Astrocyte (in vitro differentiated cells and primary cell): ENCODE data around the gene STON2. TPM values are rescaled to one million over a fixed set of nuclear protein-coding genes. Genes with fewer than 3 reads are reported as not detected.

Experiments used
- DNase-seq: peaks from one replicate; pipeline ENCODE4 v3.0.0-alpha.2; 2010; ENCODE audit warnings: low read depth
- FAIRE-seq: peaks from 2 replicates; lab custom pipeline; 2011; peaks lifted over from hg19 to GRCh38; lab: Jason Lieb, UNC
- H2AFZ ChIP-seq: 2 replicates; pipeline ENCODE4 v1.6.0; 2012; ENCODE audit warnings: low read depth, low read length, inconsistent platforms
- H3K27ac ChIP-seq: 2 replicates; pipeline ENCODE4 v1.5.1; 2011; ENCODE audit warnings: low read depth, low read length, inconsistent platforms
- H3K27me3 ChIP-seq: 2 replicates; pipeline ENCODE4 v1.6.0; 2011; ENCODE audit warnings: low read length, inconsistent platforms; ENCODE audit not compliant: insufficient read depth
- H3K36me3 ChIP-seq: 2 replicates; pipeline ENCODE4 v1.5.1; 2011; ENCODE audit warnings: low read length, inconsistent platforms; ENCODE audit not compliant: insufficient read depth
- H3K4me1 ChIP-seq: 2 replicates; pipeline ENCODE4 v1.5.1; 2011; ENCODE audit warnings: low read length, inconsistent platforms; ENCODE audit not compliant: insufficient read depth
- H3K4me2 ChIP-seq: 2 replicates; pipeline ENCODE4 v1.6.0; 2012; ENCODE audit warnings: low read length, inconsistent platforms
- H3K4me3 ChIP-seq: 2 replicates; pipeline ENCODE4 v1.5.1; 2011; ENCODE audit warnings: low read depth, mild to moderate bottlenecking, low read length, inconsistent platforms; ENCODE audit not compliant: insufficient read depth
- H3K79me2 ChIP-seq: 2 replicates; pipeline ENCODE4 v1.6.0; 2012; ENCODE audit warnings: mild to moderate bottlenecking, low read length, inconsistent platforms; ENCODE audit not compliant: insufficient read depth
- H3K9ac ChIP-seq: 2 replicates; pipeline ENCODE4 v1.6.0; 2012; ENCODE audit warnings: mild to moderate bottlenecking, low read length, inconsistent platforms
- H3K9me3 ChIP-seq: 2 replicates; pipeline ENCODE4 v1.5.1; 2012; ENCODE audit warnings: low read depth, mild to moderate bottlenecking, low read length, inconsistent platforms; ENCODE audit not compliant: insufficient read depth
- H4K20me1 ChIP-seq: 2 replicates; pipeline ENCODE4 v1.6.0; 2012; ENCODE audit warnings: low read length, inconsistent platforms; ENCODE audit not compliant: insufficient read depth
- H3K27ac Mint-ChIP-seq: one replicate; pipeline ENCODE4 v1.8.0; 2021; ENCODE audit warnings: mild to moderate bottlenecking, mixed read lengths; ENCODE audit not compliant: unreplicated experiment
- H3K27me3 Mint-ChIP-seq: one replicate; pipeline ENCODE4 v1.8.0; 2021; ENCODE audit warnings: low read depth, mixed read lengths; ENCODE audit not compliant: unreplicated experiment
- H3K36me3 Mint-ChIP-seq: one replicate; pipeline ENCODE4 v1.8.0; 2021; ENCODE audit warnings: low read depth, mixed read lengths; ENCODE audit not compliant: unreplicated experiment
- H3K4me1 Mint-ChIP-seq: one replicate; pipeline ENCODE4 v1.8.0; 2021; ENCODE audit warnings: low read depth, mixed read lengths; ENCODE audit not compliant: unreplicated experiment
- H3K4me3 Mint-ChIP-seq: one replicate; pipeline ENCODE4 v1.8.0; 2021; ENCODE audit warnings: mild to moderate bottlenecking, moderate library complexity, mixed read lengths; ENCODE audit not compliant: unreplicated experiment
- H3K9me3 Mint-ChIP-seq: one replicate; pipeline ENCODE4 v1.8.0; 2021; ENCODE audit warnings: mild to moderate bottlenecking, mixed read lengths; ENCODE audit not compliant: unreplicated experiment
- EZH2 ChIP-seq: IDR thresholded peaks from 2 replicates; pipeline ENCODE4 v1.6.1; 2012; ENCODE audit warnings: mild to moderate bottlenecking, low read length, inconsistent platforms; ENCODE audit not compliant: insufficient read depth
- total RNA-seq: library from RNA; stranded (reverse); gene quantifications from 2 replicates; pipeline ENCODE4 v1.2.1, GENCODE V29; 2021
- TF ChIP-seq, protein P1 (sequence below): IDR thresholded peaks from 2 replicates; pipeline ENCODE4 v1.5.1; 2011; ENCODE audit warnings: low read depth, mild to moderate bottlenecking, inconsistent platforms, low read length, moderate library complexity; ENCODE audit not compliant: insufficient read depth

STON2 gene
- total RNA-seq, 1 donor from 2014 or later, result 52.9 TPM

DNA sequence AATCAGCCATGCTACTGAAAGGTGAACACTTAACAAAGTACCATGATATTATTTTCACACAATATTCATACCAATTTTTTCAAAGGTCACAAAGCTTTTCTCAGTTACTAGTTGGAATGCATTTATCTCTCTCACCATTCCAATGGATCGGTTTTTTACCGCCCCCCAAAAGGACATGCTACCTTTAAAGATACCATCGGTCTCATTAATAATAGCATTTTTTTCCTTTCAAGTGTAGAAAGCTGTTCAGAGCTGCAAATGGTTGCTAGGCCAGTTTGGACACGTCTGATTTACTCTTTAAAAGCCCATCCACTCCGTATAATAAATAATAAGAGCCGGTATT, 34.9 kb upstream of the STON2 start:
- H3K27ac ChIP-seq, result no peak overlapping the region
- FAIRE-seq, result no peak
- H3K36me3 Mint-ChIP-seq, result no peaks in the 10 kb centered on the region
- TF ChIP-seq, protein P1, sequence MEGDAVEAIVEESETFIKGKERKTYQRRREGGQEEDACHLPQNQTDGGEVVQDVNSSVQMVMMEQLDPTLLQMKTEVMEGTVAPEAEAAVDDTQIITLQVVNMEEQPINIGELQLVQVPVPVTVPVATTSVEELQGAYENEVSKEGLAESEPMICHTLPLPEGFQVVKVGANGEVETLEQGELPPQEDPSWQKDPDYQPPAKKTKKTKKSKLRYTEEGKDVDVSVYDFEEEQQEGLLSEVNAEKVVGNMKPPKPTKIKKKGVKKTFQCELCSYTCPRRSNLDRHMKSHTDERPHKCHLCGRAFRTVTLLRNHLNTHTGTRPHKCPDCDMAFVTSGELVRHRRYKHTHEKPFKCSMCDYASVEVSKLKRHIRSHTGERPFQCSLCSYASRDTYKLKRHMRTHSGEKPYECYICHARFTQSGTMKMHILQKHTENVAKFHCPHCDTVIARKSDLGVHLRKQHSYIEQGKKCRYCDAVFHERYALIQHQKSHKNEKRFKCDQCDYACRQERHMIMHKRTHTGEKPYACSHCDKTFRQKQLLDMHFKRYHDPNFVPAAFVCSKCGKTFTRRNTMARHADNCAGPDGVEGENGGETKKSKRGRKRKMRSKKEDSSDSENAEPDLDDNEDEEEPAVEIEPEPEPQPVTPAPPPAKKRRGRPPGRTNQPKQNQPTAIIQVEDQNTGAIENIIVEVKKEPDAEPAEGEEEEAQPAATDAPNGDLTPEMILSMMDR, result no peak
- no peak for TF ChIP-seq EZH2
- H3K79me2 ChIP-seq, result no peaks in the 10 kb centered on the region
- peak overlapping the region; percentile 59 for H2AFZ ChIP-seq
- H3K27me3 Mint-ChIP-seq, result peaks cover 32% of the 10 kb centered on the region
- no peaks in the 10 kb centered on the region for H3K9me3 ChIP-seq
- peaks cover 4% of the 10 kb centered on the region for H3K4me1 Mint-ChIP-seq
- H3K4me3 ChIP-seq, result peak overlapping the region; percentile 33
- no peaks in the 10 kb centered on the region for H3K36me3 ChIP-seq
- DNase-seq, result no peak
- no peak overlapping the region for H3K9ac ChIP-seq
- peaks cover 11% of the 10 kb centered on the region for H3K4me1 ChIP-seq
- H3K9me3 Mint-ChIP-seq, result peaks cover 3% of the 10 kb centered on the region
- peaks cover 57% of the 10 kb centered on the region for H3K27me3 ChIP-seq
- H3K4me3 Mint-ChIP-seq, result peak overlapping the region; percentile 87
- H4K20me1 ChIP-seq, result no peaks in the 10 kb centered on the region
- H3K4me2 ChIP-seq, result peak overlapping the region; percentile 87
- H3K27ac Mint-ChIP-seq, result no peak overlapping the region

DNA sequence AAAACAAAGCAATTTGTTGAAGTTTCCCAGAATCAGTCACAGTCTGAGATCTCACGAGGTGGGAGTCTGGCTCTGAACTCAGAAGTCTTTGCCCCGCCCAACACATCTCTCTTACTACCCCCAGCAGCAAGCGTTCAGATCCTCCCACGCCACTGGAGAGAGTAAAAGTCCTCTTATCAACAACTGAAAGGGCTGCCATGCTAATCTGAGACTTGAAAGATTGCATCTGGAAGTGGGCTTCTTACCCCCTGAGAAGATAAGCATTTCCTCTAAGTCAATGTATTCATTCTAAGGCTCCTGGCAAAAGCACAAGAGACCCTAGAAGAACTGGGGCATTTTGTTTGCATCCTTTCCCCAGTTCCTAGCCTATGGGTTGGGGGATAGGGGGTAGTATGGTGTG, 34.1 kb upstream of the STON2 start:
- Histone ChIP-seq H2AFZ (no peak overlapping the region), H3K9ac (no peak overlapping the region), H3K4me2 (no peak overlapping the region), H3K4me3 (no peak overlapping the region), H3K36me3 (no peaks in the 10 kb centered on the region), H3K27me3 (peaks cover 55% of the 10 kb centered on the region), H3K27ac (no peak overlapping the region), H3K4me1 (peaks cover 11% of the 10 kb centered on the region), H3K9me3 (no peaks in the 10 kb centered on the region), H4K20me1 (no peaks in the 10 kb centered on the region), H3K79me2 (no peaks in the 10 kb centered on the region)
- Mint-ChIP-seq H3K9me3 (peaks cover 5% of the 10 kb centered on the region), H3K4me1 (peaks cover 4% of the 10 kb centered on the region), H3K27me3 (peaks cover 26% of the 10 kb centered on the region), H3K27ac (no peak overlapping the region), H3K4me3 (no peak overlapping the region), H3K36me3 (no peaks in the 10 kb centered on the region)
- TF ChIP-seq, protein P1, result no peak
- TF ChIP-seq EZH2, result no peak
- DNase-seq (no peak), FAIRE-seq (no peak)

DNA sequence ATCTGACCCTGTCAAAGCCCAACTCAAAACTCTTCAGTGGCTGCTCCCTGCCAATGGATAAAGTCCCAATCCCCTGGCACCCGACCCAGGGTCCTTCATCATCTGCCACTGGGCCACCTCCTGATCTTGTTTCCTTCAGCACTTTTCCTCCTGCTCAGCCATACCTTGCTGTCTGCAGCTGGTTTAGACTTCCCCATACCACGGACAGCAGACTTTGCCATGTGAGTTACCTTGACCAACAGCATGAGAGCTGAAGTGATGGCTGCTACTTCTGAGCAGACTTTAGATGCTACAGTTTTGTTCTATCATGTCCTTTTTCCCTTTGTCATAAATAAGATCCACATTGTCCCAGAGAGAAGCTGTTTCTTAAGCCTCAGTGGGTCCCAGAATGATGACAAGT, 33.3 kb upstream of the STON2 start:
- no peak overlapping the region for H2AFZ ChIP-seq
- H3K27ac ChIP-seq, result no peak overlapping the region
- H3K4me1 ChIP-seq, result peaks cover 11% of the 10 kb centered on the region
- peaks cover 46% of the 10 kb centered on the region for H3K27me3 ChIP-seq
- peaks cover 4% of the 10 kb centered on the region for H3K4me1 Mint-ChIP-seq
- H4K20me1 ChIP-seq, result no peaks in the 10 kb centered on the region
- H3K27ac Mint-ChIP-seq, result no peak overlapping the region
- H3K27me3 Mint-ChIP-seq, result peaks cover 18% of the 10 kb centered on the region
- no peak for FAIRE-seq
- H3K9me3 Mint-ChIP-seq, result peaks cover 5% of the 10 kb centered on the region
- TF ChIP-seq, protein P1, result no peak
- TF ChIP-seq EZH2, result no peak
- H3K4me3 Mint-ChIP-seq, result no peak overlapping the region
- no peaks in the 10 kb centered on the region for H3K36me3 ChIP-seq
- no peaks in the 10 kb centered on the region for H3K79me2 ChIP-seq
- H3K9ac ChIP-seq, result no peak overlapping the region
- no peaks in the 10 kb centered on the region for H3K9me3 ChIP-seq
- no peak overlapping the region for H3K4me2 ChIP-seq
- H3K36me3 Mint-ChIP-seq, result no peaks in the 10 kb centered on the region
- DNase-seq, result no peak
- H3K4me3 ChIP-seq, result no peak overlapping the region
